ENCODE results near the gene AP1S1. TPM values are rescaled to one million over a fixed set of nuclear protein-coding genes. Genes with fewer than 3 reads are reported as not detected.

AP1S1 gene
- total and polyA plus RNA-seq, 2 experiments from 2014 or later, result 31.1 to 85.8 TPM

DNA sequence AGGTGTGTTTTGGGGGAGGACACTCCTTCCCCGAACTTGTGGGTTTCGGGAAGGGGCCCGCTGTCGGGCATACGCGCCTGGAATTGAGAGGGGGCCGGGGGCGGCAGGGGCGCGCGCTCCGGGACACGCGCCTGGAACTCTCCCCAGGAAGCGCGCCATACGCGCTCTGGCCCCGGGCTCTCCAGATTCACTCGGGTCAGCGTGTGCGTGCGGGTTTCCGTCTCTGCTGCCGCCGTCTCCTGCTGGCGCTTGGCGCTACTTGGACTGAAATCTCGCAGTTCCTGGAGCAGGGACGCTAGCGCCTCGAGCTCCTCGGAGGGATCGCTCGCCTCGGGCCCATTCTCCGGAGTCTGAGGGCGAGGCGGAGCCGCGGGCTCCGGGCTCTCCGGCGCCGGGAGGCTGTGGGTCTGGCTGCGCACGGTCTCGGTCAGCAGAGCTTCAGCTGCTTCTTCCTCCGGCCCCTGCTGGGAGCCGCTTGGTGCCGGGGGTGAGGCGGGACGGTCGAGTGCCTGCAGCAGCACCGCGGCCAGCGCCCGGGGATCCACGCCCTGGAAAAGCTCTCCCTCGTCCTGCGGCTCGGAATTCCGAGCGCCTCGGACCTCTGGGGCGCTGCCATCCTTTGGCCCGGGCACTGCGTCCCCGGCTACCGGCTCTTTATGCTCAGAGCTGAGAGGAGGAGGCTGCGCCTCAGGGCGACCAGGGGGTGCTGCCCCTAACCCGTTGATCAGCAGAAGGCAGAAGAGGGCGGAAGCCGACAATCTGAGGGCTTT lies 10.0 kb downstream of the AP1S1 start:
- Histone ChIP-seq H3K36me3 (replicated peaks; ENCODE audit: insufficient read depth, low read depth) (no peaks in the 10 kb centered on the region), H3K9me3 (ENCODE audit: low read depth) (no peaks in the 10 kb centered on the region), H3K4me2 (peak overlapping the region; percentile 74), H3K79me2 (no peaks in the 10 kb centered on the region), H3K27ac (no peak overlapping the region), H2AFZ (no peak overlapping the region), H4K20me1 (ENCODE audit: insufficient read depth, poor library complexity, severe bottlenecking) (peaks cover 12% of the 10 kb centered on the region), H3K27me3 (peaks cover 63% of the 10 kb centered on the region), H3K9me2 (replicated peaks; ENCODE audit: insufficient read depth) (no peaks in the 10 kb centered on the region), H3K4me1 (ENCODE audit: insufficient read depth) (peaks cover 22% of the 10 kb centered on the region), H3K4me3 (no peak overlapping the region)
- TF ChIP-seq, protein P1, sequence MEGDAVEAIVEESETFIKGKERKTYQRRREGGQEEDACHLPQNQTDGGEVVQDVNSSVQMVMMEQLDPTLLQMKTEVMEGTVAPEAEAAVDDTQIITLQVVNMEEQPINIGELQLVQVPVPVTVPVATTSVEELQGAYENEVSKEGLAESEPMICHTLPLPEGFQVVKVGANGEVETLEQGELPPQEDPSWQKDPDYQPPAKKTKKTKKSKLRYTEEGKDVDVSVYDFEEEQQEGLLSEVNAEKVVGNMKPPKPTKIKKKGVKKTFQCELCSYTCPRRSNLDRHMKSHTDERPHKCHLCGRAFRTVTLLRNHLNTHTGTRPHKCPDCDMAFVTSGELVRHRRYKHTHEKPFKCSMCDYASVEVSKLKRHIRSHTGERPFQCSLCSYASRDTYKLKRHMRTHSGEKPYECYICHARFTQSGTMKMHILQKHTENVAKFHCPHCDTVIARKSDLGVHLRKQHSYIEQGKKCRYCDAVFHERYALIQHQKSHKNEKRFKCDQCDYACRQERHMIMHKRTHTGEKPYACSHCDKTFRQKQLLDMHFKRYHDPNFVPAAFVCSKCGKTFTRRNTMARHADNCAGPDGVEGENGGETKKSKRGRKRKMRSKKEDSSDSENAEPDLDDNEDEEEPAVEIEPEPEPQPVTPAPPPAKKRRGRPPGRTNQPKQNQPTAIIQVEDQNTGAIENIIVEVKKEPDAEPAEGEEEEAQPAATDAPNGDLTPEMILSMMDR (IDR thresholded peaks at IDR 0.05; ENCODE audit: poor library complexity), result no peak
- TF ChIP-seq EZH2 (IDR thresholded peaks at IDR 0.05; ENCODE audit: borderline replicate concordance), result peak; percentile 82
- TF ChIP-seq EZH2phosphoT487 (IDR thresholded peaks at IDR 0.05; ENCODE audit: low read depth, severe bottlenecking, unreplicated experiment), result no peak
- WGBS (ENCODE audit: low lambda C conversion rate, missing lambda C conversion rate), result 3% methylated on average over 71 of the region's 75 CpGs
- DNase-seq (ENCODE audit: low spot score), result peak; percentile 79

DNA sequence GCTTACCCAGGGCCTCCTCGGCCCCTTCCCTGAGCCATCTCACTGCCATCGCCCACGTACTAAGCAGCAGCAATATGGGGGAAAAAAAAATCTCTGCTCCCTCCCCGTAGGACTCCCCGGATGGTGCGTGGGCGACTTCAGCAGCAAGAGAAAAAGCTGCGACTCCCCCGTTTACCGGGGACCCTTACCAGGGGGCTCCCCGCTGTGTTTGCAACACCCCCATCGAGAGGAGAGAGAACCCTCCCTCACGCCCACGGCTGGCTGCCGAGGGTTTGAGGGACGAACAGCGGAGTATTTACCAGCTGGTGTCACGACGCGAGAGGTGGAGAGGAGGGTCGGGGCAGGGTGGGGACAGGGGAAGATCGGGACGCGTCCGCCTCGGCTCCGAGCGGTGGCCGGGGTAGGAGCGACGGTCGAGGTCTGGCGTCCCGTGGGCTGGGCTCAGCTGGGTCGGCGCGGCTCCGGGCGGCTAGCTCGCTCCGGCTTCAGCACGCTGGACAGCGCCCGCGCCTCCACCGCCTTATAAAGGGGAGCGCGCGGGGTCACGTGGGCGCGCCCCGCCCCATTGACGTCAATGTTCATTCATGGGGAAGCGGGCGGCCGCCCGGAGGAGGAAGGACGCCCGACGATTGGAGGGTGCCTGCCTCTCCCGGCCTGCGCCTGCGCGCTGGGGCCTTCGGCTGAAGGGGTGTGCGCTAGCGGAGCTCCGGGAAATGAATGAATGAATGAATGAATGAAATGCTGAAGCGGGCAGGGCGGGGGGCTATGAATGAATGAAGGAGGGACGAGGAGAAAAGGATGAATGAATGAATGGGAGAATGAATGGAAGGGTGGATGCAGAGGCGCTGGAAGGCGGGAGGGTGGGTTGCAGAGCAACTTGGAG lies 11.0 kb downstream of the AP1S1 start, which contains the start of gene VGF:
Gene VGF (minus strand): TSS at position 495 of the 883 bp plus-strand sequence. CDS start 726 bp downstream, outside the sequence.
- TF ChIP-seq EZH2 (IDR thresholded peaks at IDR 0.05; ENCODE audit: borderline replicate concordance) (no peak), EZH2phosphoT487 (IDR thresholded peaks at IDR 0.05; ENCODE audit: low read depth, severe bottlenecking, unreplicated experiment) (no peak)
- TF ChIP-seq, protein P1 (IDR thresholded peaks at IDR 0.05; ENCODE audit: poor library complexity), result no peak
- peak; percentile 97 for DNase-seq (ENCODE audit: low spot score)
- Histone ChIP-seq H3K4me1 (ENCODE audit: insufficient read depth) (peaks cover 25% of the 10 kb centered on the region), H3K79me2 (no peaks in the 10 kb centered on the region), H2AFZ (no peak within 1 kb of the TSS), H3K36me3 (replicated peaks; ENCODE audit: insufficient read depth, low read depth) (no peaks in the 10 kb centered on the region), H3K4me3 (peak within 1 kb of the TSS; percentile 1), H4K20me1 (ENCODE audit: insufficient read depth, poor library complexity, severe bottlenecking) (peaks cover 12% of the 10 kb centered on the region), H3K9me3 (ENCODE audit: low read depth) (no peaks in the 10 kb centered on the region), H3K27ac (no peak within 1 kb of the TSS), H3K4me2 (peak within 1 kb of the TSS; percentile 74), H3K27me3 (peaks cover 74% of the 10 kb centered on the region), H3K9me2 (replicated peaks; ENCODE audit: insufficient read depth) (no peaks in the 10 kb centered on the region)
- WGBS (ENCODE audit: low lambda C conversion rate, missing lambda C conversion rate), result 3% methylated on average over 51 of the region's 74 CpGs

DNA sequence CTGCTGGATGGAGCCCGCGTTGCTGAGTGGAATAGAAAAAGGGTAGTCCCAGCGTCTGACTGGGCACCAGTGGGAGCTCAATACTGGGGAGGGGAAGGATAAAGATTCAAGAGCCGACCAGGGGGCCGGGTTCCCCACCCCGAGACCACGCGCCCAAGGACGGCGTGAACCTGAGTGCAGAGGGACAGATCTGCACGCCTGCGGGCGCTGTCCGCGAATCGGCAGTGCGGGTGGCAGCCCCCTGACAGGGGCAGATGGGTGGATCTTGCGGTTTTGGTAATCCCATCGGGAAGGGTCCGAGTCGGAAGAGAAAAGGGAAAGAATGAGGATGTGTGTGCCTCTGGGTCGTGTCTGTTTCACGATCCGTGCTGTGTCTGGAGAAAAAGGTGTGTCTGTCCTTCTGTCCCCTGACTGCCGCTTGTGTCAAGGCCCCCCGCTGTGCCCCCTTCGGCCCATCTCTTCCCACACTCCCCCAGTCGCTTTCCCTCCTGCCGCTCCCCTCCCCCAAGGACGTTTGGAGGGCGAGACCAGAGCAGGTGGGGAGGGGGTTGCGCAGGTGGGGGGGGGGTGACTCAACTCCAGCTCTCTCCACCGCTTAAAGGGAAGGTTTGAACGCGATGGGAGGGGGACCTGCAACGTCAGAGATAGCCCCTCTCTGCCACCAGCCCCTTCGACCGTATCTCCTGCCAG lies 11.8 kb downstream of the AP1S1 start:
- TF ChIP-seq EZH2 (IDR thresholded peaks at IDR 0.05; ENCODE audit: borderline replicate concordance), result peak; percentile 52
- TF ChIP-seq, protein P1 (IDR thresholded peaks at IDR 0.05; ENCODE audit: poor library complexity), result no peak
- H3K4me1 ChIP-seq (ENCODE audit: insufficient read depth), result peaks cover 25% of the 10 kb centered on the region
- H3K4me3 ChIP-seq, result peak overlapping the region; percentile 1
- H3K9me2 ChIP-seq (replicated peaks; ENCODE audit: insufficient read depth), result no peaks in the 10 kb centered on the region
- no peaks in the 10 kb centered on the region for H3K79me2 ChIP-seq
- DNase-seq (ENCODE audit: low spot score), result no peak
- no peaks in the 10 kb centered on the region for H3K9me3 ChIP-seq (ENCODE audit: low read depth)
- H3K27ac ChIP-seq, result no peak overlapping the region
- H2AFZ ChIP-seq, result no peak overlapping the region
- H3K4me2 ChIP-seq, result peak overlapping the region; percentile 74
- peaks cover 12% of the 10 kb centered on the region for H4K20me1 ChIP-seq (ENCODE audit: insufficient read depth, poor library complexity, severe bottlenecking)
- no peaks in the 10 kb centered on the region for H3K36me3 ChIP-seq (replicated peaks; ENCODE audit: insufficient read depth, low read depth)
- peaks cover 82% of the 10 kb centered on the region for H3K27me3 ChIP-seq
- WGBS (ENCODE audit: low lambda C conversion rate, missing lambda C conversion rate), result 3% methylated on average over 27 of the region's 38 CpGs
